ENCODE measurements around the gene TWIST1. TPM values are rescaled to one million over a fixed set of nuclear protein-coding genes. Genes with fewer than 3 reads are reported as not detected.

Gene TWIST1
- total and polyA plus RNA-seq, 2 experiments from 2014 or later, result 0.24 TPM

DNA sequence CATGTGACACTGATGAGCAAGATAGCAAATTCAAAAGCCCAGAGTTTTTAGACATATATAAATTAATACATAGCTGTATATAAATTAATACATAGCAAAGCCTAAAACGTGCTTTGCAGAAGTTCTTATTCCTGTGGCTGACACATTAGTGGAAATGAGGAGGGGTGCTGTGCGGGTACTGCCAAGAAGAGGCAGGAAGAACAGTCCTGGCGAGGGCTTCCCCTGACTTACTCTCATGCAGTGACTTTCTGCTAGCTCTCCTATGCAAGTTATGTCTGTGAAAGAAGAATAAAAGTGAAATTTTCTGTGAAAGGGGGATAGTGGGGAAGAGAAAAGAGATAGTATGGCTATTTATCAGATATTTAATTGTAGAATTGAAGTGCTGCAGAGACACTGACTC, 27.6 kb downstream of the TWIST1 start:
- Histone ChIP-seq H3F3A (replicated peaks; ENCODE audit: low read depth) (no peaks in the 10 kb centered on the region), H3K4me3 (no peak overlapping the region), H3K79me2 (replicated peaks; ENCODE audit: insufficient read depth) (no peaks in the 10 kb centered on the region), H3K36me3 (ENCODE audit: insufficient read depth) (no peaks in the 10 kb centered on the region), H4K20me1 (replicated peaks; ENCODE audit: insufficient read depth) (no peaks in the 10 kb centered on the region), H3K4me1 (ENCODE audit: insufficient read depth) (peaks cover 13% of the 10 kb centered on the region), H2AFZ (no peak overlapping the region), H3K27ac (ENCODE audit: low read depth) (no peak overlapping the region), H3K4me2 (no peak overlapping the region), H3K9me2 (ENCODE audit: insufficient read depth) (no peaks in the 10 kb centered on the region), H3K27me3 (ENCODE audit: insufficient read depth) (no peaks in the 10 kb centered on the region)
- H3K36me3 Mint-ChIP-seq (ENCODE audit: low read depth), result no peaks in the 10 kb centered on the region
- peaks cover 1% of the 10 kb centered on the region for H3K27me3 Mint-ChIP-seq (ENCODE audit: insufficient read depth, low read depth, poor library complexity)
- no peak overlapping the region for H3K27ac Mint-ChIP-seq
- no peak for TF ChIP-seq ZNF114 (CRISPR knock-in tag; IDR thresholded peaks at IDR 0.05)
- no peak for TF ChIP-seq NANOG (IDR thresholded peaks at IDR 0.05; ENCODE audit: borderline replicate concordance)
- TF ChIP-seq POLR2AphosphoS5 (IDR thresholded peaks at IDR 0.05; ENCODE audit: low read depth), result no peak
- TF ChIP-seq, protein P1, sequence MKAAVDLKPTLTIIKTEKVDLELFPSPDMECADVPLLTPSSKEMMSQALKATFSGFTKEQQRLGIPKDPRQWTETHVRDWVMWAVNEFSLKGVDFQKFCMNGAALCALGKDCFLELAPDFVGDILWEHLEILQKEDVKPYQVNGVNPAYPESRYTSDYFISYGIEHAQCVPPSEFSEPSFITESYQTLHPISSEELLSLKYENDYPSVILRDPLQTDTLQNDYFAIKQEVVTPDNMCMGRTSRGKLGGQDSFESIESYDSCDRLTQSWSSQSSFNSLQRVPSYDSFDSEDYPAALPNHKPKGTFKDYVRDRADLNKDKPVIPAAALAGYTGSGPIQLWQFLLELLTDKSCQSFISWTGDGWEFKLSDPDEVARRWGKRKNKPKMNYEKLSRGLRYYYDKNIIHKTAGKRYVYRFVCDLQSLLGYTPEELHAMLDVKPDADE (IDR thresholded peaks at IDR 0.05), result no peak
- TF ChIP-seq, protein P2, sequence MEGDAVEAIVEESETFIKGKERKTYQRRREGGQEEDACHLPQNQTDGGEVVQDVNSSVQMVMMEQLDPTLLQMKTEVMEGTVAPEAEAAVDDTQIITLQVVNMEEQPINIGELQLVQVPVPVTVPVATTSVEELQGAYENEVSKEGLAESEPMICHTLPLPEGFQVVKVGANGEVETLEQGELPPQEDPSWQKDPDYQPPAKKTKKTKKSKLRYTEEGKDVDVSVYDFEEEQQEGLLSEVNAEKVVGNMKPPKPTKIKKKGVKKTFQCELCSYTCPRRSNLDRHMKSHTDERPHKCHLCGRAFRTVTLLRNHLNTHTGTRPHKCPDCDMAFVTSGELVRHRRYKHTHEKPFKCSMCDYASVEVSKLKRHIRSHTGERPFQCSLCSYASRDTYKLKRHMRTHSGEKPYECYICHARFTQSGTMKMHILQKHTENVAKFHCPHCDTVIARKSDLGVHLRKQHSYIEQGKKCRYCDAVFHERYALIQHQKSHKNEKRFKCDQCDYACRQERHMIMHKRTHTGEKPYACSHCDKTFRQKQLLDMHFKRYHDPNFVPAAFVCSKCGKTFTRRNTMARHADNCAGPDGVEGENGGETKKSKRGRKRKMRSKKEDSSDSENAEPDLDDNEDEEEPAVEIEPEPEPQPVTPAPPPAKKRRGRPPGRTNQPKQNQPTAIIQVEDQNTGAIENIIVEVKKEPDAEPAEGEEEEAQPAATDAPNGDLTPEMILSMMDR (conservative IDR thresholded peaks at IDR 0.05; ENCODE audit: low read depth in 2 of 2), result no peak
- TF ChIP-seq JUNB (IDR thresholded peaks at IDR 0.05; ENCODE audit: unreplicated experiment), result no peak
- no peak for TF ChIP-seq ZNF331 (CRISPR knock-in tag; IDR thresholded peaks at IDR 0.05; ENCODE audit: low read depth)
- TF ChIP-seq CREB1 (CRISPR knock-in tag; IDR thresholded peaks at IDR 0.05; ENCODE audit: low read depth), result no peak
- TF ChIP-seq EZH2 (IDR thresholded peaks at IDR 0.05; ENCODE audit: low read depth, unreplicated experiment), result no peak
- no peak for TF ChIP-seq STAT1 (IDR thresholded peaks at IDR 0.05; ENCODE audit: unreplicated experiment)
- TF ChIP-seq, protein P3, sequence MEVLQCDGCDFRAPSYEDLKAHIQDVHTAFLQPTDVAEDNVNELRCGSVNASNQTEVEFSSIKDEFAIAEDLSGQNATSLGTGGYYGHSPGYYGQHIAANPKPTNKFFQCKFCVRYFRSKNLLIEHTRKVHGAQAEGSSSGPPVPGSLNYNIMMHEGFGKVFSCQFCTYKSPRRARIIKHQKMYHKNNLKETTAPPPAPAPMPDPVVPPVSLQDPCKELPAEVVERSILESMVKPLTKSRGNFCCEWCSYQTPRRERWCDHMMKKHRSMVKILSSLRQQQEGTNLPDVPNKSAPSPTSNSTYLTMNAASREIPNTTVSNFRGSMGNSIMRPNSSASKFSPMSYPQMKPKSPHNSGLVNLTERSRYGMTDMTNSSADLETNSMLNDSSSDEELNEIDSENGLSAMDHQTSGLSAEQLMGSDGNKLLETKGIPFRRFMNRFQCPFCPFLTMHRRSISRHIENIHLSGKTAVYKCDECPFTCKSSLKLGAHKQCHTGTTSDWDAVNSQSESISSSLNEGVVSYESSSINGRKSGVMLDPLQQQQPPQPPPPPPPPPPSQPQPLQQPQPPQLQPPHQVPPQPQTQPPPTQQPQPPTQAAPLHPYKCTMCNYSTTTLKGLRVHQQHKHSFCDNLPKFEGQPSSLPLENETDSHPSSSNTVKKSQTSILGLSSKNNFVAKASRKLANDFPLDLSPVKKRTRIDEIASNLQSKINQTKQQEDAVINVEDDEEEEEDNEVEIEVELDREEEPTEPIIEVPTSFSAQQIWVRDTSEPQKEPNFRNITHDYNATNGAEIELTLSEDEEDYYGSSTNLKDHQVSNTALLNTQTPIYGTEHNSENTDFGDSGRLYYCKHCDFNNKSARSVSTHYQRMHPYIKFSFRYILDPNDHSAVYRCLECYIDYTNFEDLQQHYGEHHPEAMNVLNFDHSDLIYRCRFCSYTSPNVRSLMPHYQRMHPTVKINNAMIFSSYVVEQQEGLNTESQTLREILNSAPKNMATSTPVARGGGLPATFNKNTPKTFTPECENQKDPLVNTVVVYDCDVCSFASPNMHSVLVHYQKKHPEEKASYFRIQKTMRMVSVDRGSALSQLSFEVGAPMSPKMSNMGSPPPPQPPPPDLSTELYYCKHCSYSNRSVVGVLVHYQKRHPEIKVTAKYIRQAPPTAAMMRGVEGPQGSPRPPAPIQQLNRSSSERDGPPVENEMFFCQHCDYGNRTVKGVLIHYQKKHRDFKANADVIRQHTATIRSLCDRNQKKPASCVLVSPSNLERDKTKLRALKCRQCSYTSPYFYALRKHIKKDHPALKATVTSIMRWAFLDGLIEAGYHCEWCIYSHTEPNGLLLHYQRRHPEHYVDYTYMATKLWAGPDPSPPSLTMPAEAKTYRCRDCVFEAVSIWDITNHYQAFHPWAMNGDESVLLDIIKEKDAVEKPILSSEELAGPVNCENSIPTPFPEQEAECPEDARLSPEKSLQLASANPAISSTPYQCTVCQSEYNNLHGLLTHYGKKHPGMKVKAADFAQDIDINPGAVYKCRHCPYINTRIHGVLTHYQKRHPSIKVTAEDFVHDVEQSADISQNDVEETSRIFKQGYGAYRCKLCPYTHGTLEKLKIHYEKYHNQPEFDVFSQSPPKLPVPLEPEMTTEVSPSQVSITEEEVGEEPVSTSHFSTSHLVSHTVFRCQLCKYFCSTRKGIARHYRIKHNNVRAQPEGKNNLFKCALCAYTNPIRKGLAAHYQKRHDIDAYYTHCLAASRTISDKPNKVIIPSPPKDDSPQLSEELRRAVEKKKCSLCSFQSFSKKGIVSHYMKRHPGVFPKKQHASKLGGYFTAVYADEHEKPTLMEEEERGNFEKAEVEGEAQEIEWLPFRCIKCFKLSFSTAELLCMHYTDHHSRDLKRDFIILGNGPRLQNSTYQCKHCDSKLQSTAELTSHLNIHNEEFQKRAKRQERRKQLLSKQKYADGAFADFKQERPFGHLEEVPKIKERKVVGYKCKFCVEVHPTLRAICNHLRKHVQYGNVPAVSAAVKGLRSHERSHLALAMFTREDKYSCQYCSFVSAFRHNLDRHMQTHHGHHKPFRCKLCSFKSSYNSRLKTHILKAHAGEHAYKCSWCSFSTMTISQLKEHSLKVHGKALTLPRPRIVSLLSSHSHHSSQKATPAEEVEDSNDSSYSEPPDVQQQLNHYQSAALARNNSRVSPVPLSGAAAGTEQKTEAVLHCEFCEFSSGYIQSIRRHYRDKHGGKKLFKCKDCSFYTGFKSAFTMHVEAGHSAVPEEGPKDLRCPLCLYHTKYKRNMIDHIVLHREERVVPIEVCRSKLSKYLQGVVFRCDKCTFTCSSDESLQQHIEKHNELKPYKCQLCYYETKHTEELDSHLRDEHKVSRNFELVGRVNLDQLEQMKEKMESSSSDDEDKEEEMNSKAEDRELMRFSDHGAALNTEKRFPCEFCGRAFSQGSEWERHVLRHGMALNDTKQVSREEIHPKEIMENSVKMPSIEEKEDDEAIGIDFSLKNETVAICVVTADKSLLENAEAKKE (CRISPR knock-in tag; IDR thresholded peaks at IDR 0.05), result no peak
- no peaks in the 10 kb centered on the region for H3K9me3 Mint-ChIP-seq
- ATAC-seq, result no peak
- no peak for DNase-seq (ENCODE audit: low spot score)
- H3K4me3 Mint-ChIP-seq, result no peak overlapping the region
- peaks cover 9% of the 10 kb centered on the region; the same call in 2 of the 3 replicates for H3K4me1 Mint-ChIP-seq

Data from GM23338 (cell line).